H1 (cell line): ENCODE measurements around the gene CAPS. TPM values are rescaled to one million over a fixed set of nuclear protein-coding genes. Genes with fewer than 3 reads are reported as not detected.

Experiments
- CTCF ChIA-PET: fragments of 300-600 bp; sonication (Branson Sonifier 250); formaldehyde crosslinking; loops from one replicate; lab custom pipeline; 2021; ENCODE audit not compliant: partially characterized antibody; lab: Charles Lee
- POLR2A ChIA-PET: fragments of 300-600 bp; sonication (Branson Sonifier 250); formaldehyde crosslinking; loops from one replicate; lab custom pipeline; 2021; ENCODE audit warnings: inconsistent platforms; ENCODE audit not compliant: partially characterized antibody; lab: Charles Lee
- DNase-seq, 2 experiments: peaks; one replicate each; pipeline versions ENCODE4 v3.0.0 to v3.0.0-alpha.2; 2010 to 2022; ENCODE audit warnings: low spot score in 2 of 2, low read depth in 1 of 2, mixed read lengths in 1 of 2
- FAIRE-seq: peaks from 2 replicates; lab custom pipeline; 2011; peaks lifted over from hg19 to GRCh38; lab: Jason Lieb, UNC
- H2AFZ ChIP-seq: 2 replicates; pipeline ENCODE4 v1.8.1; 2012; ENCODE audit warnings: low read length, inconsistent platforms
- H2AK5ac ChIP-seq: 2 replicates; pipeline ENCODE4 v1.6.1; 2013; ENCODE audit warnings: low read depth, low read length
- H2BK120ac ChIP-seq: replicated peaks from 2 replicates; pipeline ENCODE3; 2013; ENCODE audit warnings: low read depth, low read length, inconsistent platforms
- H2BK12ac ChIP-seq: 2 replicates; pipeline ENCODE4 v1.6.1; 2013; ENCODE audit warnings: low read depth, low read length
- H2BK15ac ChIP-seq: 2 replicates; pipeline ENCODE4 v1.6.1; 2013; ENCODE audit warnings: low read length
- H2BK20ac ChIP-seq: 2 replicates; pipeline ENCODE4 v1.6.1; 2013; ENCODE audit warnings: low read length
- H2BK5ac ChIP-seq: 2 replicates; pipeline ENCODE4 v1.6.1; 2013; ENCODE audit warnings: low read depth, low read length
- H3K14ac ChIP-seq: 2 replicates; pipeline ENCODE4 v1.6.1; 2013; ENCODE audit warnings: inconsistent platforms; ENCODE audit not compliant: insufficient read length
- H3K18ac ChIP-seq: 2 replicates; pipeline ENCODE4 v1.6.1; 2013; ENCODE audit warnings: low read length; ENCODE audit errors: extremely low read depth
- H3K23ac ChIP-seq: 2 replicates; pipeline ENCODE4 v1.6.1; 2013; ENCODE audit warnings: inconsistent platforms; ENCODE audit not compliant: insufficient read length
- H3K23me2 ChIP-seq: 2 replicates; pipeline ENCODE4 v1.6.1; 2013; ENCODE audit warnings: low read depth, low read length
- H3K27ac ChIP-seq: 2 replicates; pipeline ENCODE4 v1.6.1; 2011; ENCODE audit warnings: low read depth, low read length, inconsistent platforms
- H3K27me3 ChIP-seq, 4 experiments: replicated peaks in 1 of 4; 1 replicate in 1 of 4; 2 replicates in 3 of 4; pipeline versions ENCODE4 v1.6.1 to v1.8.1; 2011 to 2013; ENCODE audit warnings: low read length in 3 of 4, mild to moderate bottlenecking in 3 of 4, inconsistent platforms in 2 of 4, mixed read lengths in 2 of 4, moderate library complexity in 1 of 4; ENCODE audit not compliant: control insufficient read depth in 3 of 4, insufficient read depth in 3 of 4; ENCODE audit errors: extremely low read depth in 1 of 4
- H3K36me3 ChIP-seq, 4 experiments: 2 replicates each; pipeline versions ENCODE4 v1.6.1 to v1.8.1; 2011 to 2013; ENCODE audit warnings: mild to moderate bottlenecking in 4 of 4, low read length in 3 of 4, moderate library complexity in 2 of 4, control low read depth in 1 of 4, inconsistent platforms in 1 of 4; ENCODE audit not compliant: insufficient read depth in 4 of 4, control insufficient read depth in 2 of 4
- H3K4ac ChIP-seq: replicated peaks from 2 replicates; pipeline ENCODE3; 2013; ENCODE audit warnings: low read length, low read depth, mixed read lengths, inconsistent platforms; ENCODE audit not compliant: insufficient read length
- H3K4me1 ChIP-seq, 4 experiments: replicated peaks in 1 of 4; 1 replicate in 1 of 4; 2 replicates in 3 of 4; pipeline versions ENCODE4 v1.6.1 to v1.8.1; 2011 to 2013; ENCODE audit warnings: low read length in 3 of 4, inconsistent platforms in 2 of 4, mixed read lengths in 1 of 4; ENCODE audit not compliant: insufficient read depth in 4 of 4, control insufficient read depth in 3 of 4
- H3K4me2 ChIP-seq, 2 experiments: 2 replicates each; pipeline versions ENCODE4 v1.6.1 to v1.8.1; 2011 to 2013; ENCODE audit warnings: low read depth in 2 of 2, low read length in 2 of 2, control low read depth in 1 of 2, inconsistent platforms in 1 of 2, mild to moderate bottlenecking in 1 of 2; ENCODE audit not compliant: insufficient read depth in 1 of 2
- H3K4me3 ChIP-seq, 4 experiments: fragments of 200-600, 300-600 bp in 1 of 4; sonication (generic), shearing (Covaris generic), sonication (Bioruptor Twin) in 1 of 4; 2 replicates each; pipeline versions ENCODE4 v1.5.1 to v1.8.1; 2011 to 2016; ENCODE audit warnings: low read length in 4 of 4, low read depth in 3 of 4, control low read depth in 2 of 4, inconsistent platforms in 2 of 4, mild to moderate bottlenecking in 2 of 4, mixed read lengths in 1 of 4, moderate library complexity in 1 of 4; ENCODE audit not compliant: insufficient read depth in 2 of 4; ENCODE audit errors: extremely low read depth in 1 of 4
- H3K56ac ChIP-seq: replicated peaks from 2 replicates; pipeline ENCODE3; 2013; ENCODE audit warnings: low read depth, mild to moderate bottlenecking, mixed read lengths, low read length, inconsistent platforms; ENCODE audit not compliant: insufficient read length
- H3K79me1 ChIP-seq: 2 replicates; pipeline ENCODE4 v1.6.1; 2013; ENCODE audit warnings: low read depth, low read length, control low read depth
- H3K79me2 ChIP-seq, 2 experiments: 2 replicates each; pipeline versions ENCODE4 v1.6.1 to v1.8.1; 2012 to 2013; ENCODE audit warnings: low read length in 2 of 2, mild to moderate bottlenecking in 2 of 2, inconsistent platforms in 1 of 2; ENCODE audit not compliant: insufficient read depth in 2 of 2, control insufficient read depth in 1 of 2
- H3K9ac ChIP-seq, 4 experiments: replicated peaks in 1 of 4; 1 replicate in 1 of 4; 2 replicates in 3 of 4; pipeline versions ENCODE4 v1.6.1 to v1.8.1; 2011 to 2013; ENCODE audit warnings: low read depth in 3 of 4, low read length in 3 of 4, control low read depth in 2 of 4, mild to moderate bottlenecking in 2 of 4, moderate library complexity in 2 of 4, inconsistent platforms in 1 of 4; ENCODE audit errors: extremely low read depth in 1 of 4
- H3K9me3 ChIP-seq, 2 experiments: 2 replicates each; pipeline versions ENCODE4 v1.6.1 to v1.8.1; 2012 to 2013; ENCODE audit warnings: mild to moderate bottlenecking in 2 of 2, moderate library complexity in 2 of 2, control low read depth in 1 of 2, inconsistent platforms in 1 of 2, low read depth in 1 of 2, low read length in 1 of 2, mixed read lengths in 1 of 2; ENCODE audit not compliant: insufficient read depth in 2 of 2
- H4K20me1 ChIP-seq, 2 experiments: replicated peaks in 1 of 2; 2 replicates each; pipeline versions ENCODE3 to v1.8.1; 2011 to 2013; ENCODE audit warnings: inconsistent platforms in 2 of 2, low read length in 2 of 2, mild to moderate bottlenecking in 1 of 2; ENCODE audit not compliant: insufficient read depth in 2 of 2, control insufficient read depth in 1 of 2
- H4K5ac ChIP-seq: 2 replicates; pipeline ENCODE4 v1.6.1; 2013; ENCODE audit warnings: low read length, low read depth, mixed read lengths, inconsistent platforms; ENCODE audit not compliant: insufficient read length
- H4K8ac ChIP-seq: 2 replicates; pipeline ENCODE4 v1.8.0; 2013; ENCODE audit warnings: mild to moderate bottlenecking, moderate library complexity, low read length, inconsistent platforms; ENCODE audit not compliant: insufficient read depth; ENCODE audit errors: extremely low read depth
- H4K91ac ChIP-seq: replicated peaks from 2 replicates; pipeline ENCODE3; 2013; ENCODE audit warnings: low read length, mixed read lengths, inconsistent platforms; ENCODE audit not compliant: insufficient read length
- WGBS, 2 experiments: shearing (Covaris generic) in 1 of 2; methylation state at CpG; one replicate each; pipeline versions ENCODE4 v1.1.6 to v1.1.7; 2013 to 2015; ENCODE audit warnings: low lambda C conversion rate in 2 of 2, mixed read lengths in 2 of 2, inconsistent platforms in 1 of 2, low coverage in 1 of 2, missing lambda C conversion rate in 1 of 2; ENCODE audit not compliant: insufficient replicate concordance in 2 of 2, insufficient coverage in 1 of 2, insufficient read length in 1 of 2; ENCODE audit errors: extremely low coverage in 1 of 2, missing lambda C conversion rate in 1 of 2; 5-methylcytosine and 5-hydroxymethylcytosine counted together
- polyA plus RNA-seq, 7 experiments: library from polyadenylated mRNA; depleted of rRNA in 3 of 7; stranded (reverse) in 5 of 7; unstranded in 2 of 7; fragments of >200 nt in 5 of 7; fragments of 200-250 nt in 2 of 7; gene quantifications; 1 replicate in 5 of 7; 2 replicates in 1 of 7; 4 replicates in 1 of 7; pipeline versions ENCODE4 v1.2.1 to v1.2.3, GENCODE V29; 2011 to 2013; ENCODE audit warnings: missing spikeins in 2 of 7, mixed read lengths in 2 of 7
- total RNA-seq: library from RNA; stranded (reverse); fragmentation: NEBNext Ultra II Directional; extraction: Animal tissue kit (Norgen Biotek cat#: 25700); gene quantifications from 2 replicates; pipeline ENCODE4 v1.2.1, GENCODE V29; 2021

Gene CAPS
- total and polyA plus RNA-seq, 2 of the 8 experiments (the other 6 are each of a cell fraction or from before 2014, with no cell fraction given): 2.1 to 2.4 TPM

- H2AFZ ChIP-seq: no peak overlapping the region
- H3K4me3 ChIP-seq: no peak overlapping the region
- H3K14ac ChIP-seq: no peak overlapping the region
- H2AK5ac ChIP-seq: no peak overlapping the region
- no peak overlapping the region for H3K27ac ChIP-seq
- no peak overlapping the region for H2BK12ac ChIP-seq
- H3K18ac ChIP-seq: no peak overlapping the region
- H3K4me2 ChIP-seq: no peak overlapping the region
- no peaks in the 10 kb centered on the region for H3K79me1 ChIP-seq
- H3K9me3 ChIP-seq: no peaks in the 10 kb centered on the region
- H3K56ac ChIP-seq: no peak overlapping the region
- H4K20me1 ChIP-seq: peaks cover 3 to 12% of the 10 kb centered on the region in 2 experiments
- DNase-seq (no peak), FAIRE-seq (no peak)
- H3K27me3 ChIP-seq: no peaks in the 10 kb centered on the region
- no peak overlapping the region for H2BK15ac ChIP-seq
- no peak overlapping the region for H2BK120ac ChIP-seq
- H2BK5ac ChIP-seq: no peak overlapping the region
- no peak overlapping the region for H4K91ac ChIP-seq
- peaks cover 8 to 38% (median 30%) of the 10 kb centered on the region in 4 experiments for H3K36me3 ChIP-seq
- no peak overlapping the region for H4K8ac ChIP-seq
- no peaks in the 10 kb centered on the region for H3K4me1 ChIP-seq
- H2BK20ac ChIP-seq: no peak overlapping the region
- H3K9ac ChIP-seq: no peak overlapping the region
- CTCF ChIA-PET: no interaction called here
- no peaks in the 10 kb centered on the region for H3K79me2 ChIP-seq
- no peak overlapping the region for H3K4ac ChIP-seq
- H4K5ac ChIP-seq: no peak overlapping the region
- POLR2A ChIA-PET: interaction anchor here (1.2 kb wide), 1 partner anchor 11 kb away, joined by 3 read pairs; no protein-coding TSS in a partner anchor
- no peaks in the 10 kb centered on the region for H3K23me2 ChIP-seq
- 97% methylated on average over 18 of the region's 20 CpGs; no CpG with 5 or more reads in 1 of the 2 experiments for WGBS, 2 experiments
- H3K23ac ChIP-seq: no peak overlapping the region
Observed at GRCh38 chr19:5918463-5919079, 4.5 kb downstream of the CAPS start.
